K562 (cell line): ENCODE data around the gene MFSD8. TPM values are rescaled to one million over a fixed set of nuclear protein-coding genes. Genes with fewer than 3 reads are reported as not detected.

ENCODE experiments used
- ATAC-seq: fragments of 200-7000 bp; cut with Tn5 transposase; 3 replicates; pipeline ENCODE4 v1.9.1; 2020; ENCODE audit warnings: moderate library complexity
- BruUV-seq: library from RNA; stranded (reverse); fragments of 400-500 nt; replicated peaks from 2 replicates; lab custom pipeline; 2021; lab: Mats Ljungman, UMichigan
- CTCF ChIA-PET: fragments of 300-600 bp; formaldehyde crosslinking; extraction: SDS; loops from one replicate; lab custom pipeline; 2021; ENCODE audit warnings: low intra/inter-chr PET ratio; lab: Yijun Ruan, JAX
- POLR2A ChIA-PET: fragments of 300-600, 350-650 bp; sonication (Branson Sonifier 250); formaldehyde crosslinking; extraction: SDS; loops from one replicate; lab custom pipeline; 2021; ENCODE audit warnings: antibody characterized with exemption, inconsistent platforms; lab: Yijun Ruan, JAX
- DNase-seq, 4 experiments: peaks; one replicate each; pipeline versions ENCODE4 v3.0.0 to v3.0.0-alpha.2; 2011 to 2018; ENCODE audit warnings: low spot score in 3 of 4, mixed read lengths in 3 of 4; ENCODE audit errors: extremely low read depth in 1 of 4
- FAIRE-seq: peaks from 2 replicates; lab custom pipeline; 2011; peaks lifted over from hg19 to GRCh38; lab: Jason Lieb, UNC
- H2AFZ ChIP-seq: 2 replicates; pipeline ENCODE4 v1.6.0; 2011; ENCODE audit warnings: low read depth, low read length, control low read depth, inconsistent platforms
- H3K27ac ChIP-seq: fragments of 200-600 bp; 3 replicates; pipeline ENCODE4 v1.8.0; 2011; ENCODE audit warnings: low read depth, mild to moderate bottlenecking, control low read depth, inconsistent platforms, low read length, moderate library complexity, mixed read lengths; ENCODE audit errors: extremely low read depth
- H3K27me3 ChIP-seq, 2 experiments: fragments of 300-600 bp in 1 of 2; 2 replicates in 1 of 2; 3 replicates in 1 of 2; pipeline versions ENCODE4 v1.6.0 to v1.8.0; 2011; ENCODE audit warnings: inconsistent platforms in 2 of 2, low read length in 2 of 2, mild to moderate bottlenecking in 1 of 2, mixed read lengths in 1 of 2, moderate library complexity in 1 of 2; ENCODE audit not compliant: control insufficient read depth in 2 of 2, insufficient read depth in 2 of 2
- H3K36me3 ChIP-seq: fragments of 300-600 bp; 3 replicates; pipeline ENCODE4 v1.8.0; 2011; ENCODE audit warnings: mild to moderate bottlenecking, low read length, inconsistent platforms; ENCODE audit not compliant: control insufficient read depth, insufficient read depth
- H3K4me1 ChIP-seq, 2 experiments: fragments of 200-600 bp in 1 of 2; replicated peaks in 1 of 2; 2 replicates in 1 of 2; 3 replicates in 1 of 2; pipeline versions ENCODE4 v1.5.1 to v1.8.0; 2011; ENCODE audit warnings: inconsistent platforms in 2 of 2, low read length in 2 of 2, mild to moderate bottlenecking in 1 of 2, mixed read lengths in 1 of 2, moderate library complexity in 1 of 2; ENCODE audit not compliant: control insufficient read depth in 2 of 2, insufficient read depth in 2 of 2
- H3K4me2 ChIP-seq: 2 replicates; pipeline ENCODE4 v1.6.1; 2011; ENCODE audit warnings: low read length, control low read depth, inconsistent platforms, mixed read lengths; ENCODE audit not compliant: insufficient read depth
- H3K4me3 ChIP-seq: fragments of 200-600 bp; sonication (generic), shearing (Covaris generic); 2 replicates; pipeline ENCODE4 v1.5.1; 2016; ENCODE audit warnings: control low read depth, inconsistent platforms
- H3K79me2 ChIP-seq: fragments of 200-600 bp; 3 replicates; pipeline ENCODE4 v1.8.0; 2011; ENCODE audit warnings: low read length, inconsistent platforms; ENCODE audit not compliant: control insufficient read depth, insufficient read depth
- H3K9ac ChIP-seq, 2 experiments: 2 replicates each; pipeline versions ENCODE4 v1.6.0 to v1.6.1; 2011; ENCODE audit warnings: low read depth in 2 of 2, low read length in 2 of 2, control low read depth in 1 of 2, inconsistent platforms in 1 of 2, mild to moderate bottlenecking in 1 of 2, mixed read lengths in 1 of 2; ENCODE audit not compliant: insufficient read depth in 1 of 2
- H3K9me1 ChIP-seq: one replicate; pipeline ENCODE4 v1.6.0; 2011; ENCODE audit warnings: inconsistent platforms, mild to moderate bottlenecking, low read length, moderate library complexity; ENCODE audit not compliant: control insufficient read depth, insufficient read depth
- H3K9me3 ChIP-seq: replicated peaks from 2 replicates; pipeline ENCODE4 v1.5.1; 2011; ENCODE audit warnings: low read depth, low read length, inconsistent platforms; ENCODE audit not compliant: control insufficient read depth, insufficient read depth
- H4K20me1 ChIP-seq: replicated peaks from 2 replicates; pipeline ENCODE4 v1.6.1; 2011; ENCODE audit warnings: low read length, inconsistent platforms, mixed read lengths; ENCODE audit not compliant: control insufficient read depth, insufficient read depth
- CBX8 ChIP-seq: fragments of 200-600 bp; sonication (generic); IDR thresholded peaks from 2 replicates; pipeline ENCODE4 v1.6.1; 2012; ENCODE audit warnings: borderline replicate concordance, mixed run types, low read depth, mild to moderate bottlenecking, moderate library complexity, mixed read lengths, low read length, control low read depth, inconsistent platforms; ENCODE audit not compliant: poor library complexity, severe bottlenecking; ENCODE audit errors: extremely low read depth
- CTCF ChIP-seq, 3 experiments: IDR thresholded peaks in 2 of 3; conservative IDR thresholded peaks in 1 of 3; 2 replicates each; pipeline ENCODE4 v1.5.1; 2011 to 2012; ENCODE audit warnings: low read length in 3 of 3, mild to moderate bottlenecking in 3 of 3, control low read depth in 2 of 3, improper control_type of control experiment in 1 of 3, inconsistent platforms in 1 of 3, low read depth in 1 of 3, mixed read lengths in 1 of 3, moderate library complexity in 1 of 3; ENCODE audit not compliant: insufficient read depth in 2 of 3
- WGBS: fragments of 100-300 bp; shearing (Covaris generic); methylation state at CpG from one replicate; pipeline ENCODE4 v1.1.6; 2016; ENCODE audit warnings: low coverage, mixed read lengths; ENCODE audit not compliant: insufficient coverage; ENCODE audit errors: missing lambda C conversion rate; 5-methylcytosine and 5-hydroxymethylcytosine counted together
- in situ Hi-C: fragments of 300-500 bp; cut with MboI; formaldehyde crosslinking; loops from 4 replicates; pipeline ENCODE4 v1.15.0; 2018; ENCODE audit warnings: inconsistent platforms, mixed read lengths
- intact Hi-C: fragments of 100-400 bp; cut with micrococcal nuclease; formaldehyde crosslinking; loops from 2 replicates; pipeline ENCODE4 v1.14.2; 2022
- polyA plus RNA-seq, 8 experiments: library from polyadenylated mRNA; depleted of rRNA in 4 of 8; stranded (reverse) in 5 of 8; unstranded in 3 of 8; fragments of >200 nt; fragmentation: Nextera tagmentation in 2 of 8; fragmentation: Illumina TruSeq in 1 of 8; extraction: Ambion mirVana in 2 of 8; extraction: Trizol in 1 of 8; gene quantifications; 2 replicates each; pipeline versions ENCODE4 v1.2.1 to v1.2.3, GENCODE V29; 2011 to 2014; ENCODE audit warnings: inconsistent platforms in 1 of 8, missing spikeins in 1 of 8
- total RNA-seq, 7 experiments: library from RNA; depleted of rRNA in 6 of 7; stranded (reverse); fragments of >200 nt in 6 of 7; fragmentation: Illumina TruSeq in 2 of 7; extraction: Trizol in 2 of 7; gene quantifications; 2 replicates each; pipeline versions ENCODE4 v1.2.1 to v1.2.3, GENCODE V29; 2011 to 2021; ENCODE audit warnings: low replicate concordance in 1 of 7

Gene MFSD8
- total and polyA plus RNA-seq, 9 of the 15 experiments (the other 6 are each of a cell fraction or from before 2014, with no cell fraction given), result 7.0 to 27.2 (median 18.7) TPM

GRCh38 chr4:127985989-127986388 is 21.0 kb upstream of the MFSD8 start:
- in situ Hi-C loops (no loop called here), intact Hi-C loops (no loop called here)
- no TSS peak for BruUV-seq
- FAIRE-seq (no peak), ATAC-seq (peak; percentile 68), DNase-seq (peak in 1 of 4 experiments; percentile 10)
- peak; percentile 17 to 41 (median 20); a peak in 3 of 6 replicates for TF ChIP-seq CTCF (IDR thresholded peaks at IDR 0.05 in 2 of 3, conservative IDR thresholded peaks at IDR 0.05 in 1 of 3; ENCODE audit: insufficient read depth in 2 of 3, low read depth in 1 of 3, low read length in 3 of 3)
- TF ChIP-seq CBX8, result no peak
- Histone ChIP-seq H3K4me2 (no peak overlapping the region), H3K79me2 (0 out of 3 replicates have a peak, but pooled peaks cover 3% of the 10 kb centered on the region), H3K9me1 (no peaks in the 10 kb centered on the region), H3K9ac (no peak overlapping the region), H3K27me3 (no peaks in the 10 kb centered on the region), H3K36me3 (peaks cover 46% of the 10 kb centered on the region; the same call in 2 of the 3 replicates), H4K20me1 (no peaks in the 10 kb centered on the region), H3K27ac (no peak overlapping the region), H2AFZ (no peak overlapping the region), H3K4me1 (no peaks in the 10 kb centered on the region), H3K4me3 (no peak overlapping the region), H3K9me3 (no peaks in the 10 kb centered on the region)
- CTCF ChIA-PET, result interaction anchor here (0.7 kb wide), 1 partner anchor 380 kb away, joined by 3 read pairs; no protein-coding TSS in a partner anchor
- POLR2A ChIA-PET, result interaction anchor here (0.6 kb wide), 1 partner anchor 11 kb away, joined by 3 read pairs; no protein-coding TSS in a partner anchor
- WGBS, result 92% methylated on average over 1 of the region's 1 CpG
